Measurements from ENCODE around the gene TRIM24. TPM values are rescaled to one million over a fixed set of nuclear protein-coding genes. Genes with fewer than 3 reads are reported as not detected.

TRIM24 gene
- total and polyA plus RNA-seq, 10 of the 15 experiments (the other 5 are each of a cell fraction or from before 2014, with no cell fraction given) = 4.6 to 23.5 (median 13.6) TPM

- TF ChIP-seq ATF2 (IDR thresholded peaks at IDR 0.05; ENCODE audit: low read length) (peak; percentile 76), ELK1 (IDR thresholded peaks at IDR 0.05; ENCODE audit: low read depth, low read length) (no peak), NBN (IDR thresholded peaks at IDR 0.05) (no peak; the same call in 1 of the 2 replicates), ZBTB11 (CRISPR knock-in tag; IDR thresholded peaks at IDR 0.05) (no peak), ZNF207 (IDR thresholded peaks at IDR 0.05; ENCODE audit: borderline replicate concordance) (no peak), MEF2B (IDR thresholded peaks at IDR 0.05; ENCODE audit: partially characterized antibody, poor library complexity, severe bottlenecking) (peak; percentile 91), SUPT20H (IDR thresholded peaks at IDR 0.05; ENCODE audit: borderline replicate concordance, control insufficient read depth, low read depth, low read length) (no peak), MYC (IDR thresholded peaks at IDR 0.05; ENCODE audit: insufficient read depth, insufficient read length, insufficient replicate concordance, low read length, severe bottlenecking) (no peak), NFYB (IDR thresholded peaks at IDR 0.05; ENCODE audit: insufficient read depth, low read depth, low read length) (no peak), RCOR1 (conservative IDR thresholded peaks at IDR 0.05; ENCODE audit: low read depth, low read length) (no peak), SIX5 (IDR thresholded peaks at IDR 0.05; ENCODE audit: low read depth, low read length, severe bottlenecking) (no peak), JUNB (IDR thresholded peaks at IDR 0.05) (peak; percentile 77)
- TF ChIP-seq, protein P1, sequence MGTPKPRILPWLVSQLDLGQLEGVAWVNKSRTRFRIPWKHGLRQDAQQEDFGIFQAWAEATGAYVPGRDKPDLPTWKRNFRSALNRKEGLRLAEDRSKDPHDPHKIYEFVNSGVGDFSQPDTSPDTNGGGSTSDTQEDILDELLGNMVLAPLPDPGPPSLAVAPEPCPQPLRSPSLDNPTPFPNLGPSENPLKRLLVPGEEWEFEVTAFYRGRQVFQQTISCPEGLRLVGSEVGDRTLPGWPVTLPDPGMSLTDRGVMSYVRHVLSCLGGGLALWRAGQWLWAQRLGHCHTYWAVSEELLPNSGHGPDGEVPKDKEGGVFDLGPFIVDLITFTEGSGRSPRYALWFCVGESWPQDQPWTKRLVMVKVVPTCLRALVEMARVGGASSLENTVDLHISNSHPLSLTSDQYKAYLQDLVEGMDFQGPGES (IDR thresholded peaks at IDR 0.05) = no peak
- TF ChIP-seq, protein P2, sequence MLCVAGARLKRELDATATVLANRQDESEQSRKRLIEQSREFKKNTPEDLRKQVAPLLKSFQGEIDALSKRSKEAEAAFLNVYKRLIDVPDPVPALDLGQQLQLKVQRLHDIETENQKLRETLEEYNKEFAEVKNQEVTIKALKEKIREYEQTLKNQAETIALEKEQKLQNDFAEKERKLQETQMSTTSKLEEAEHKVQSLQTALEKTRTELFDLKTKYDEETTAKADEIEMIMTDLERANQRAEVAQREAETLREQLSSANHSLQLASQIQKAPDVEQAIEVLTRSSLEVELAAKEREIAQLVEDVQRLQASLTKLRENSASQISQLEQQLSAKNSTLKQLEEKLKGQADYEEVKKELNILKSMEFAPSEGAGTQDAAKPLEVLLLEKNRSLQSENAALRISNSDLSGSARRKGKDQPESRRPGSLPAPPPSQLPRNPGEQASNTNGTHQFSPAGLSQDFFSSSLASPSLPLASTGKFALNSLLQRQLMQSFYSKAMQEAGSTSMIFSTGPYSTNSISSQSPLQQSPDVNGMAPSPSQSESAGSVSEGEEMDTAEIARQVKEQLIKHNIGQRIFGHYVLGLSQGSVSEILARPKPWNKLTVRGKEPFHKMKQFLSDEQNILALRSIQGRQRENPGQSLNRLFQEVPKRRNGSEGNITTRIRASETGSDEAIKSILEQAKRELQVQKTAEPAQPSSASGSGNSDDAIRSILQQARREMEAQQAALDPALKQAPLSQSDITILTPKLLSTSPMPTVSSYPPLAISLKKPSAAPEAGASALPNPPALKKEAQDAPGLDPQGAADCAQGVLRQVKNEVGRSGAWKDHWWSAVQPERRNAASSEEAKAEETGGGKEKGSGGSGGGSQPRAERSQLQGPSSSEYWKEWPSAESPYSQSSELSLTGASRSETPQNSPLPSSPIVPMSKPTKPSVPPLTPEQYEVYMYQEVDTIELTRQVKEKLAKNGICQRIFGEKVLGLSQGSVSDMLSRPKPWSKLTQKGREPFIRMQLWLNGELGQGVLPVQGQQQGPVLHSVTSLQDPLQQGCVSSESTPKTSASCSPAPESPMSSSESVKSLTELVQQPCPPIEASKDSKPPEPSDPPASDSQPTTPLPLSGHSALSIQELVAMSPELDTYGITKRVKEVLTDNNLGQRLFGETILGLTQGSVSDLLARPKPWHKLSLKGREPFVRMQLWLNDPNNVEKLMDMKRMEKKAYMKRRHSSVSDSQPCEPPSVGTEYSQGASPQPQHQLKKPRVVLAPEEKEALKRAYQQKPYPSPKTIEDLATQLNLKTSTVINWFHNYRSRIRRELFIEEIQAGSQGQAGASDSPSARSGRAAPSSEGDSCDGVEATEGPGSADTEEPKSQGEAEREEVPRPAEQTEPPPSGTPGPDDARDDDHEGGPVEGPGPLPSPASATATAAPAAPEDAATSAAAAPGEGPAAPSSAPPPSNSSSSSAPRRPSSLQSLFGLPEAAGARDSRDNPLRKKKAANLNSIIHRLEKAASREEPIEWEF (IDR thresholded peaks at IDR 0.05; ENCODE audit: insufficient replicate concordance, low read depth, low read length) = no peak
- TF ChIP-seq, protein P3, sequence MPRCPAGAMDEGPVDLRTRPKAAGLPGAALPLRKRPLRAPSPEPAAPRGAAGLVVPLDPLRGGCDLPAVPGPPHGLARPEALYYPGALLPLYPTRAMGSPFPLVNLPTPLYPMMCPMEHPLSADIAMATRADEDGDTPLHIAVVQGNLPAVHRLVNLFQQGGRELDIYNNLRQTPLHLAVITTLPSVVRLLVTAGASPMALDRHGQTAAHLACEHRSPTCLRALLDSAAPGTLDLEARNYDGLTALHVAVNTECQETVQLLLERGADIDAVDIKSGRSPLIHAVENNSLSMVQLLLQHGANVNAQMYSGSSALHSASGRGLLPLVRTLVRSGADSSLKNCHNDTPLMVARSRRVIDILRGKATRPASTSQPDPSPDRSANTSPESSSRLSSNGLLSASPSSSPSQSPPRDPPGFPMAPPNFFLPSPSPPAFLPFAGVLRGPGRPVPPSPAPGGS (IDR thresholded peaks at IDR 0.05; ENCODE audit: borderline replicate concordance, insufficient read depth, low read depth, low read length, poor library complexity, severe bottlenecking) = no peak
These were observed 82.1 kb downstream of the TRIM24 start (continued) for GRCh38 chr7:138542183-138542582.

Measured in GM12878 (cell line).